ENCODE data around the gene EXOC6. TPM values are rescaled to one million over a fixed set of nuclear protein-coding genes. Genes with fewer than 3 reads are reported as not detected.
A peak's percentile ranks its signal among the peaks of the same experiment; 100 is the strongest.

Gene EXOC6
- polyA plus RNA-seq, 4 donors, result 6.7 to 17.5 (median 9.6) TPM

DNA sequence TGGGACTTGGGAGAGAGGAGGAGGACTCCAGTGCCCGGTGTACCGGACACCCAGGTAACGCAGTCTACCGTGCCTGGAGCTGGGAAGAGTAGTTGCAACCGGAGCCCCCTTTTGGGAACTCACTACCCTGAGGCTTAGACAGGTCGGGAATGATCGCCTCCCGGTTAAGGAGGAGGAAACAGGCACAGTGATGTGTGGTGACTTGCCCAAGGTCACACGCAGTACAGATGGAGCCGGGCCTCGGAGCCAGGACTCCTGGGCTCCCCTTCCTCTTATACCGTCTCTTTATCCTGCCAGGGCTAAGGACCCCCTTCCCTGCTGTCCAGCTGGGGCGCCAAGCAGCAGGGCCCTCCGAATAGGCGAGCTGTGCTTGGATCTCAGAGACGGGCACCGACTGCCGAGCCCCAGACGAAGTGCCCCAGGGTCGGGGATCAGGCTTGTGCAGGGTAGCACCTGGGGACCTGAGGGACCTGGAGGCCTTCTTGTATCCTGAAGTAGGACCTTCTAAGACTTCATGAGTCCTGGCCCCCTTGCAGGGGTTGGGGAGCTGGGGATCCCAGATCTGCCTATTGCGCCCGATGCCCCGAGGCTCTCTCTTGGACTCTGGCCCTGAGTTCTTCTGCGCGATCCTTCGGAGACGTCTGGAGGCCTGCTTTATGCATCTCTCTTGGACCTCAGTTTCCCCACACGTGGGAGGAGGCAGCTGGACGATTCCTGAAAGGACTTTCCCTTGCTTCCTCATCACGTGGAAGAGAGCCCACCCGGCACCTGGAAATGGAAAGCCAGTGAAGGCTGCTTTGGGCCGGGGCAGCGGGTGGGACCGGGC, 224.6 kb downstream of the EXOC6 start:
- Histone ChIP-seq H3K27ac (ENCODE audit: low read depth in 1 of 3, low read length in 2 of 3) (no peak overlapping the region), H3K9me3 (ENCODE audit: control insufficient read depth in 2 of 2, insufficient read depth in 1 of 2, low read depth in 1 of 2, low read length in 1 of 2) (no peaks in the 10 kb centered on the region), H3K4me3 (ENCODE audit: low read depth in 1 of 3, low read length in 3 of 3) (peak overlapping the region in 1 of 3 donors; percentile 10), H3K36me3 (ENCODE audit: control insufficient read depth in 3 of 3, insufficient read depth in 2 of 3, low read depth in 1 of 3, low read length in 3 of 3) (no peaks in the 10 kb centered on the region), H3K27me3 (ENCODE audit: control insufficient read depth in 3 of 3, insufficient read depth in 3 of 3, low read length in 3 of 3) (peaks cover 21 to 92% (median 47%) of the 10 kb centered on the region in 3 donors), H3K4me1 (ENCODE audit: control insufficient read depth in 3 of 3, insufficient read depth in 2 of 3, low read depth in 1 of 3, low read length in 2 of 3) (peaks cover 0 to 26% (median 2%) of the 10 kb centered on the region in 3 donors)
- whole genome bisulfite sequencing, 3 donors, result 2 to 3% (median 2%) methylated on average over 31 to 34 of the region's 34 CpGs
- FAIRE-seq (no peak), DNase-seq (peak in 1 of 2 donors; percentile 43)

GRCh38 chr10:93073539-93074146, 225.3 kb downstream of the EXOC6 start, which contains the start of gene CYP26A1:
Gene CYP26A1 (plus strand): TSS chr10:93073893. CDS start chr10:93073935, 42 bp downstream.
- H3K27me3 ChIP-seq (ENCODE audit: control insufficient read depth in 3 of 3, insufficient read depth in 3 of 3, low read length in 3 of 3), result peaks cover 21 to 88% (median 48%) of the 10 kb centered on the region in 3 donors
- DNase-seq, result peak in 1 of 2 donors; percentile 48
- WGBS, 3 donors, result 0 to 1% (median 1%) methylated on average over 46 to 52 of the region's 52 CpGs
- H3K4me3 ChIP-seq (ENCODE audit: low read depth in 1 of 3, low read length in 3 of 3), result peak within 1 kb of the TSS in 2 of 3 donors; percentile 10 to 12
- no peak for FAIRE-seq
- H3K9me3 ChIP-seq (ENCODE audit: control insufficient read depth in 2 of 2, insufficient read depth in 1 of 2, low read depth in 1 of 2, low read length in 1 of 2), result no peaks in the 10 kb centered on the region
- no peaks in the 10 kb centered on the region for H3K36me3 ChIP-seq (ENCODE audit: control insufficient read depth in 3 of 3, insufficient read depth in 2 of 3, low read depth in 1 of 3, low read length in 3 of 3)
- peaks cover 0 to 26% (median 2%) of the 10 kb centered on the region in 3 donors for H3K4me1 ChIP-seq (ENCODE audit: control insufficient read depth in 3 of 3, insufficient read depth in 2 of 3, low read depth in 1 of 3, low read length in 2 of 3)
- H3K27ac ChIP-seq (ENCODE audit: low read depth in 1 of 3, low read length in 2 of 3), result no peak within 1 kb of the TSS

DNA sequence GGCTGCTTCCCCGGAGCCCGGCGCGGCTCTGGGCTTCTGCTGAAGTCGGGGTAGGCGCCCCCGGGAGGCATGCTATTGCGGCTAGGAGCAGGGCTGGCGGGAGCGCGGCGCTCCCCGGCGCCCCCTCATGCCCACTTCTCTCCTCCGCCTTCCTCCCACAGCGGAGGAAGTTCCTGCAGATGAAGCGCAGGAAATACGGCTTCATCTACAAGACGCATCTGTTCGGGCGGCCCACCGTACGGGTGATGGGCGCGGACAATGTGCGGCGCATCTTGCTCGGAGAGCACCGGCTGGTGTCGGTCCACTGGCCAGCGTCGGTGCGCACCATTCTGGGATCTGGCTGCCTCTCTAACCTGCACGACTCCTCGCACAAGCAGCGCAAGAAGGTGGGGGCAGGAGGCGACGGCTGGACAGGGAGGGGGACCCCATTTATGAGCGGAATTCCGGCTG, 225.9 kb downstream of the EXOC6 start:
- peaks cover 21 to 82% (median 44%) of the 10 kb centered on the region in 3 donors for H3K27me3 ChIP-seq (ENCODE audit: control insufficient read depth in 3 of 3, insufficient read depth in 3 of 3, low read length in 3 of 3)
- DNase-seq, result peak in 1 of 2 donors; percentile 38
- no peak overlapping the region for H3K27ac ChIP-seq (ENCODE audit: low read depth in 1 of 3, low read length in 2 of 3)
- H3K4me3 ChIP-seq (ENCODE audit: low read depth in 1 of 3, low read length in 3 of 3), result no peak overlapping the region
- no peaks in the 10 kb centered on the region for H3K9me3 ChIP-seq (ENCODE audit: control insufficient read depth in 2 of 2, insufficient read depth in 1 of 2, low read depth in 1 of 2, low read length in 1 of 2)
- peaks cover 0 to 26% (median 2%) of the 10 kb centered on the region in 3 donors for H3K4me1 ChIP-seq (ENCODE audit: control insufficient read depth in 3 of 3, insufficient read depth in 2 of 3, low read depth in 1 of 3, low read length in 2 of 3)
- H3K36me3 ChIP-seq (ENCODE audit: control insufficient read depth in 3 of 3, insufficient read depth in 2 of 3, low read depth in 1 of 3, low read length in 3 of 3), result no peaks in the 10 kb centered on the region
- WGBS, 3 donors, result 1 to 4% (median 1%) methylated on average over 34 to 40 of the region's 40 CpGs
- no peak for FAIRE-seq

DNA sequence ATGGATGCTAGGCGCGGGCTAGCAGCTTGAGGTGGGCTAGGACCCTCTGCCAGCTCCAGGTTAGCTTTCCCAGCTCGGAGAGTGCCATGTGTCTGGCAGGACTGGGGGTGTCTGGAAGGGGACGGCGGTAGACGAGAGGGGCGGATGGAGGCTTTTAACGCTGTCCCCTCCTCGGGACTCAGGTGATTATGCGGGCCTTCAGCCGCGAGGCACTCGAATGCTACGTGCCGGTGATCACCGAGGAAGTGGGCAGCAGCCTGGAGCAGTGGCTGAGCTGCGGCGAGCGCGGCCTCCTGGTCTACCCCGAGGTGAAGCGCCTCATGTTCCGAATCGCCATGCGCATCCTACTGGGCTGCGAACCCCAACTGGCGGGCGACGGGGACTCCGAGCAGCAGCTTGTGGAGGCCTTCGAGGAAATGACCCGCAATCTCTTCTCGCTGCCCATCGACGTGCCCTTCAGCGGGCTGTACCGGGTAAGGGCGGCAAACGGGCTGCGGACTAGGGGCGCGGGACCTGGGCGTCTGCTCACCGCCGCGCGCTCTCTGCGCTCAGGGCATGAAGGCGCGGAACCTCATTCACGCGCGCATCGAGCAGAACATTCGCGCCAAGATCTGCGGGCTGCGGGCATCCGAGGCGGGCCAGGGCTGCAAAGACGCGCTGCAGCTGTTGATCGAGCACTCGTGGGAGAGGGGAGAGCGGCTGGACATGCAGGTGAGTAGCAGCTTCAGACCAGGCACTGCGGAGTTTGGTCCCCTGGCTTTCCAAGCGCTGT, 226.5 kb downstream of the EXOC6 start:
- H3K9me3 ChIP-seq (ENCODE audit: control insufficient read depth in 2 of 2, insufficient read depth in 1 of 2, low read depth in 1 of 2, low read length in 1 of 2), result no peaks in the 10 kb centered on the region
- H3K4me1 ChIP-seq (ENCODE audit: control insufficient read depth in 3 of 3, insufficient read depth in 2 of 3, low read depth in 1 of 3, low read length in 2 of 3), result peaks cover 0 to 26% (median 2%) of the 10 kb centered on the region in 3 donors
- no peak overlapping the region for H3K27ac ChIP-seq (ENCODE audit: low read depth in 1 of 3, low read length in 2 of 3)
- FAIRE-seq, result no peak
- peaks cover 21 to 80% (median 42%) of the 10 kb centered on the region in 3 donors for H3K27me3 ChIP-seq (ENCODE audit: control insufficient read depth in 3 of 3, insufficient read depth in 3 of 3, low read length in 3 of 3)
- H3K36me3 ChIP-seq (ENCODE audit: control insufficient read depth in 3 of 3, insufficient read depth in 2 of 3, low read depth in 1 of 3, low read length in 3 of 3), result no peaks in the 10 kb centered on the region
- peak in 1 of 2 donors; percentile 39 for DNase-seq
- WGBS, 3 donors, result 3 to 9% (median 4%) methylated on average over 67 of the region's 67 CpGs
- H3K4me3 ChIP-seq (ENCODE audit: low read depth in 1 of 3, low read length in 3 of 3), result no peak overlapping the region

DNA sequence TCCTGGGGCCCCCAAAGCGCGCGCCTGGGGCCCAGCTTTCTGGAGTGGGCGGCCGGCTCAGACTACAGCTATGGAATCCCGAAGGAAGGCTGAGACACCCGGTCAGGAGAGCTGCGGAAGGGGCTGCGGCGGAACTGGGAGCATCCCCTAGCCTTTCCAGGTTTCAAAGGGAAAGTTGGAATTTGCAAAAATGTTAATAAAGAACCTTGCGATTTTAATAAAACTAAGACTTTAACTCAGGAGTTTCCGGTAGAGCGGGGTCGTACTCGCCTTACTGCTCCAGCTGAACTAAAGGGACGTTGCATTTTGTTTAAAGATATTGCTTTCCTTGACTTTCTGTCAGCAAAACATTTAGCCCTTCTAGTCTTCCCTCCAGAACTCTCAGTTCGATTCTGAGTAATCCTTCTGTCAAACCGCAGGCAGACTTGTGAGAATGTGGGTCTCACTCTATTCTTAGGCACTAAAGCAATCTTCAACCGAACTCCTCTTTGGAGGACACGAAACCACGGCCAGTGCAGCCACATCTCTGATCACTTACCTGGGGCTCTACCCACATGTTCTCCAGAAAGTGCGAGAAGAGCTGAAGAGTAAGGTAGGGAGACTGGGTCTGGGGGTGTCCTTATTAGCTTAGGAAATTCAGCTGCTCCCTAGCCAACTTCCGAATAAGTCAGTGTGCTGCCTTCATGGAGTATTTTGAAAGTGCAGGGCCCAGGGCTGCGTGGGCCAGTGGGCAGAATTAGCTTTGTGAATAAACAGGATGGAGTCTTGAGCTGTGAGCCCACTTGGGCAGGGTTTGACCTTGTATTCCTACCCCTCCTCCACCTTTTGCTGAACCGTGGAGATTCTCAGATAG, 227.3 kb downstream of the EXOC6 start:
- Histone ChIP-seq H3K27ac (ENCODE audit: low read depth in 1 of 3, low read length in 2 of 3) (no peak overlapping the region), H3K4me1 (ENCODE audit: control insufficient read depth in 3 of 3, insufficient read depth in 2 of 3, low read depth in 1 of 3, low read length in 2 of 3) (peaks cover 0 to 31% (median 2%) of the 10 kb centered on the region in 3 donors), H3K4me3 (ENCODE audit: low read depth in 1 of 3, low read length in 3 of 3) (no peak overlapping the region), H3K27me3 (ENCODE audit: control insufficient read depth in 3 of 3, insufficient read depth in 3 of 3, low read length in 3 of 3) (peaks cover 21 to 76% (median 36%) of the 10 kb centered on the region in 3 donors), H3K36me3 (ENCODE audit: control insufficient read depth in 3 of 3, insufficient read depth in 2 of 3, low read depth in 1 of 3, low read length in 3 of 3) (no peaks in the 10 kb centered on the region), H3K9me3 (ENCODE audit: control insufficient read depth in 2 of 2, insufficient read depth in 1 of 2, low read depth in 1 of 2, low read length in 1 of 2) (no peaks in the 10 kb centered on the region)
- DNase-seq, result no peak
- no peak for FAIRE-seq
- WGBS, 3 donors, result 21 to 27% (median 23%) methylated on average over 25 of the region's 25 CpGs

- FAIRE-seq (no peak), DNase-seq (no peak)
- Histone ChIP-seq H3K4me3 (ENCODE audit: low read depth in 1 of 3, low read length in 3 of 3) (no peak overlapping the region), H3K27ac (ENCODE audit: low read depth in 1 of 3, low read length in 2 of 3) (no peak overlapping the region), H3K27me3 (ENCODE audit: control insufficient read depth in 3 of 3, insufficient read depth in 3 of 3, low read length in 3 of 3) (peaks cover 21 to 64% (median 31%) of the 10 kb centered on the region in 3 donors), H3K4me1 (ENCODE audit: control insufficient read depth in 3 of 3, insufficient read depth in 2 of 3, low read depth in 1 of 3, low read length in 2 of 3) (peaks cover 0 to 31% (median 2%) of the 10 kb centered on the region in 3 donors), H3K36me3 (ENCODE audit: control insufficient read depth in 3 of 3, insufficient read depth in 2 of 3, low read depth in 1 of 3, low read length in 3 of 3) (no peaks in the 10 kb centered on the region), H3K9me3 (ENCODE audit: control insufficient read depth in 2 of 2, insufficient read depth in 1 of 2, low read depth in 1 of 2, low read length in 1 of 2) (no peaks in the 10 kb centered on the region)
- WGBS, 3 donors, result 37 to 69% (median 39%) methylated on average over 2 of the region's 2 CpGs
Observed at GRCh38 chr10:93076871-93077270, 228.6 kb downstream of the EXOC6 start.

GRCh38 chr10:93077860-93078337, 229.6 kb downstream of the EXOC6 start:
- peaks cover 0 to 24% (median 0%) of the 10 kb centered on the region in 3 donors for H3K4me1 ChIP-seq (ENCODE audit: control insufficient read depth in 3 of 3, insufficient read depth in 2 of 3, low read depth in 1 of 3, low read length in 2 of 3)
- DNase-seq, result no peak
- no peaks in the 10 kb centered on the region for H3K9me3 ChIP-seq (ENCODE audit: control insufficient read depth in 2 of 2, insufficient read depth in 1 of 2, low read depth in 1 of 2, low read length in 1 of 2)
- H3K36me3 ChIP-seq (ENCODE audit: control insufficient read depth in 3 of 3, insufficient read depth in 2 of 3, low read depth in 1 of 3, low read length in 3 of 3), result no peaks in the 10 kb centered on the region
- H3K27me3 ChIP-seq (ENCODE audit: control insufficient read depth in 3 of 3, insufficient read depth in 3 of 3, low read length in 3 of 3), result peaks cover 16 to 54% (median 27%) of the 10 kb centered on the region in 3 donors
- no peak for FAIRE-seq
- H3K27ac ChIP-seq (ENCODE audit: low read depth in 1 of 3, low read length in 2 of 3), result no peak overlapping the region
- H3K4me3 ChIP-seq (ENCODE audit: low read depth in 1 of 3, low read length in 3 of 3), result no peak overlapping the region
- 12 to 63% (median 46%) methylated on average over 5 of the region's 5 CpGs for WGBS, 3 donors

Data from small intestine (tissue), 7 donors.